Colonic mucosa (tissue), 4 donors: Measurements from ENCODE around the gene TWF2. TPM values are rescaled to one million over a fixed set of nuclear protein-coding genes. Genes with fewer than 3 reads are reported as not detected.

ENCODE experiments used
- DNase-seq: peaks from one replicate; pipeline ENCODE4 v3.0.0-alpha.2; 2020
- H3K27ac ChIP-seq: fragments of 200-600 bp; one replicate; pipeline ENCODE4 v1.8.0; 2021
- H3K27me3 ChIP-seq: fragments of 200-600 bp; one replicate; pipeline ENCODE4 v1.8.0; 2021
- H3K36me3 ChIP-seq: fragments of 200-600 bp; one replicate; pipeline ENCODE4 v1.8.0; 2021
- H3K4me1 ChIP-seq: fragments of 200-600 bp; one replicate; pipeline ENCODE4 v1.8.0; 2021; ENCODE audit warnings: mild to moderate bottlenecking
- H3K4me3 ChIP-seq: fragments of 200-600 bp; one replicate; pipeline ENCODE4 v1.8.0; 2021
- H3K9ac ChIP-seq, 2 donors: one replicate each; pipeline ENCODE4 v1.7.0; 2013; ENCODE audit warnings: control low read depth in 2 of 2, low read depth in 2 of 2, low read length in 2 of 2
- H3K9me3 ChIP-seq: fragments of 200-600 bp; one replicate; pipeline ENCODE4 v1.8.0; 2021
- CTCF ChIP-seq: fragments of 200-600 bp; IDR thresholded peaks from one replicate; pipeline ENCODE4 v1.8.0; 2022; ENCODE audit warnings: antibody characterized with exemption, mild to moderate bottlenecking
- intact Hi-C: fragments of 100-400 bp; cut with DNase I; formaldehyde crosslinking; loops from one replicate; pipeline ENCODE4 v1.14.1; 2022
- total RNA-seq, 2 donors: library from RNA; stranded (reverse); fragmentation: NEBNext Ultra II Directional in 1 of 2; extraction: Animal tissue kit (Norgen Biotek cat#: 25700) in 1 of 2; gene quantifications; one replicate each; pipeline ENCODE4 v1.2.1, GENCODE V29; 2021
- donor health status: healthy.
- donor health status: DM: no; HTN: no; CAD: no.
- donor health status: DM: no; HTN: no; CAD: no.

TWF2 gene
- total RNA-seq, 2 donors from 2014 or later, result 44.2 to 45.0 TPM

- no peak for TF ChIP-seq CTCF
- intact Hi-C loops, result no loop called here
- DNase-seq, result no peak
- no peak overlapping the region for H3K9ac ChIP-seq
- H3K27ac ChIP-seq, result no peak overlapping the region
- H3K27me3 ChIP-seq, result no peaks in the 10 kb centered on the region
- H3K4me1 ChIP-seq, result no peaks in the 10 kb centered on the region
- no peaks in the 10 kb centered on the region for H3K36me3 ChIP-seq
- H3K4me3 ChIP-seq, result no peak overlapping the region
- no peaks in the 10 kb centered on the region for H3K9me3 ChIP-seq
Observed at GRCh38 chr3:52223449-52224408, 15.2 kb downstream of the TWF2 start.

- no peak for TF ChIP-seq CTCF
- intact Hi-C loops, result no loop called here
- no peaks in the 10 kb centered on the region for H3K27me3 ChIP-seq
- no peak overlapping the region for H3K4me3 ChIP-seq
- H3K27ac ChIP-seq, result no peak overlapping the region
- DNase-seq, result no peak
- no peak overlapping the region for H3K9ac ChIP-seq
- no peaks in the 10 kb centered on the region for H3K9me3 ChIP-seq
- H3K4me1 ChIP-seq, result peaks cover 9% of the 10 kb centered on the region
- no peaks in the 10 kb centered on the region for H3K36me3 ChIP-seq
Observed at GRCh38 chr3:52222319-52223221, 16.4 kb downstream of the TWF2 start.

GRCh38 chr3:52221563-52222318, 17.2 kb downstream of the TWF2 start:
- Histone ChIP-seq H3K27ac (no peak overlapping the region), H3K9ac (no peak overlapping the region), H3K27me3 (no peaks in the 10 kb centered on the region), H3K9me3 (no peaks in the 10 kb centered on the region), H3K4me1 (peaks cover 15% of the 10 kb centered on the region), H3K4me3 (no peak overlapping the region), H3K36me3 (no peaks in the 10 kb centered on the region)
- no peak for DNase-seq
- TF ChIP-seq CTCF, result no peak
- intact Hi-C loops, result no loop called here

- no peak for TF ChIP-seq CTCF
- Histone ChIP-seq H3K9me3 (no peaks in the 10 kb centered on the region), H3K27me3 (no peaks in the 10 kb centered on the region), H3K4me1 (peaks cover 21% of the 10 kb centered on the region), H3K9ac (no peak overlapping the region), H3K4me3 (no peak overlapping the region), H3K27ac (no peak overlapping the region), H3K36me3 (no peaks in the 10 kb centered on the region)
- no peak for DNase-seq
- intact Hi-C loops, result no loop called here
Observed at GRCh38 chr3:52221141-52221562, 17.8 kb downstream of the TWF2 start.
